MM.1S (cell line): ENCODE data around the gene GSG1L.
"Not testable (repeated sequence)": the region's sequence is repeated elsewhere in the genome, so short reads cannot be mapped to it uniquely, and the experiment has no call there.

Experiments
- DNase-seq: peaks from one replicate; pipeline ENCODE4 v3.0.0-alpha.2; 2015
- H2AFZ ChIP-seq: fragments of 300-600 bp; sonication (generic); 2 replicates; pipeline ENCODE4 v1.6.0; 2016; ENCODE audit warnings: antibody characterized with exemption, low read length
- H3F3A ChIP-seq: fragments of 300-600 bp; sonication (generic); 2 replicates; pipeline ENCODE4 v1.6.1; 2016; ENCODE audit warnings: mild to moderate bottlenecking, antibody characterized with exemption, low read length, moderate library complexity, mixed read lengths; ENCODE audit not compliant: insufficient read depth
- H3K27ac ChIP-seq: fragments of 300-600 bp; sonication (generic); 2 replicates; pipeline ENCODE4 v1.5.1; 2016; ENCODE audit warnings: mild to moderate bottlenecking, low read length
- H3K27me3 ChIP-seq: fragments of 300-600 bp; sonication (generic); replicated peaks from 2 replicates; pipeline ENCODE4 v1.6.0; 2016; ENCODE audit warnings: low read length; ENCODE audit not compliant: insufficient read depth
- H3K36me3 ChIP-seq: fragments of 300-600 bp; sonication (generic); replicated peaks from 2 replicates; pipeline ENCODE4 v1.6.1; 2016; ENCODE audit warnings: mild to moderate bottlenecking, low read length, mixed read lengths; ENCODE audit not compliant: insufficient read depth
- H3K4me1 ChIP-seq: fragments of 300-600 bp; sonication (generic); 2 replicates; pipeline ENCODE4 v1.6.1; 2016; ENCODE audit warnings: low read length, mixed read lengths
- H3K4me2 ChIP-seq: fragments of 300-600 bp; sonication (generic); 2 replicates; pipeline ENCODE4 v1.6.0; 2016; ENCODE audit warnings: low read depth, low read length
- H3K4me3 ChIP-seq: fragments of 300-600 bp; sonication (generic); 2 replicates; pipeline ENCODE4 v1.5.1; 2016; ENCODE audit warnings: low read length, mixed read lengths
- H3K79me2 ChIP-seq: fragments of 300-600 bp; sonication (generic); 2 replicates; pipeline ENCODE4 v1.6.1; 2016; ENCODE audit warnings: mixed run types, low read length, mixed read lengths
- H3K9ac ChIP-seq: fragments of 300-600 bp; sonication (generic); 2 replicates; pipeline ENCODE4 v1.6.1; 2016; ENCODE audit warnings: low read length, mixed read lengths
- H3K9me2 ChIP-seq: fragments of 300-600 bp; sonication (generic); replicated peaks from 2 replicates; pipeline ENCODE4 v1.6.1; 2016; ENCODE audit warnings: mild to moderate bottlenecking, low read length, mixed read lengths; ENCODE audit not compliant: insufficient read depth
- H3K9me3 ChIP-seq: fragments of 300-600 bp; sonication (generic); replicated peaks from 2 replicates; pipeline ENCODE4 v1.6.1; 2016; ENCODE audit warnings: mild to moderate bottlenecking, low read length, mixed read lengths; ENCODE audit not compliant: insufficient read depth
- H4K20me1 ChIP-seq: fragments of 300-600 bp; sonication (generic); 2 replicates; pipeline ENCODE4 v1.6.1; 2016; ENCODE audit warnings: mild to moderate bottlenecking, low read length, moderate library complexity, mixed read lengths; ENCODE audit not compliant: insufficient read depth
- EZH2 ChIP-seq: fragments of 300-600 bp; sonication (generic); optimal IDR thresholded peaks from 2 replicates; pipeline ENCODE3; 2017; ENCODE audit warnings: low read depth, mild to moderate bottlenecking, antibody characterized with exemption, low read length, mixed read lengths
- EZH2phosphoT487 ChIP-seq: fragments of 300-600 bp; sonication (generic); IDR thresholded peaks from 2 replicates; pipeline ENCODE4 v1.6.1; 2018; ENCODE audit warnings: antibody characterized with exemption, low read length
- TF ChIP-seq, protein P1 (sequence below): fragments of 300-600 bp; sonication (generic); IDR thresholded peaks from 2 replicates; pipeline ENCODE4 v1.5.1; 2016; ENCODE audit warnings: antibody characterized with exemption, low read length, mixed read lengths

The GSG1L gene

DNA sequence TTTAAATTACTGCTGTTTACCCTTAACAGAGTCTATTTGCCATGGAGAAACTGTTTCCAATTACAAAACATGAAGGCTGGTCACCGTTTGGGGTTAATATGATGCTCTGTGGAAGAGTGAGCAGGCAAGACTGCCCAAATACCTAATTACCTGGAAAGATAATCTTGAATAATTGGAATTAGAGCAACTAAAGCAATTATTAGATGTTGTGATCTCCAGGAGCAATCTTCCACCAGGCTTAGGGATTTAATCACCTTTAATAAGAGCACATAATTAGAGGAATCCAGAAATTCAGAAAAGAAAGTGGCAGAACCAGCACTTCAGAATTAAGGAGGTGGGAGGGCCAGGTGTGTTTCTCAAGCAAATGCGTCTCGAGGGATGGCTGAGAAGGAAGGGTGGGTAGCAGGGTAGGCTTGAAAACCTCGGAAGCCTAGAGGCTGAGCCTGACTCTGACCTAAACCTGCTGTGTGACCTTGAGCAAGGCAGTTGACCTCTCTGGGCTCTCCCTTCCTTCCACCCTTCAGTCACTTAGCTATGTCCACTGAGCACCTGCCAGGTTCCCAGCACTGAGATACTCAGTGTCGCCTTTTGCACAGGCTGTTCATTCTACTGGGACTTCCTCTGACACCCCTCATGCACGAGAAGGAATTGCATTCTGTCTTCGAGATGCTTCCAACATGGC is 113.2 kb downstream of the GSG1L start:
- Histone ChIP-seq H3K9me2 (no peaks in the 10 kb centered on the region), H3K27ac (no peak overlapping the region), H3K9me3 (no peaks in the 10 kb centered on the region), H3F3A (no peaks in the 10 kb centered on the region), H4K20me1 (no peaks in the 10 kb centered on the region), H3K9ac (no peak overlapping the region), H2AFZ (no peak overlapping the region), H3K27me3 (peaks cover 30% of the 10 kb centered on the region), H3K4me3 (no peak overlapping the region), H3K4me1 (no peaks in the 10 kb centered on the region), H3K4me2 (no peak overlapping the region), H3K79me2 (no peaks in the 10 kb centered on the region), H3K36me3 (no peaks in the 10 kb centered on the region)
- TF ChIP-seq EZH2, result no peak
- no peak for DNase-seq

DNA sequence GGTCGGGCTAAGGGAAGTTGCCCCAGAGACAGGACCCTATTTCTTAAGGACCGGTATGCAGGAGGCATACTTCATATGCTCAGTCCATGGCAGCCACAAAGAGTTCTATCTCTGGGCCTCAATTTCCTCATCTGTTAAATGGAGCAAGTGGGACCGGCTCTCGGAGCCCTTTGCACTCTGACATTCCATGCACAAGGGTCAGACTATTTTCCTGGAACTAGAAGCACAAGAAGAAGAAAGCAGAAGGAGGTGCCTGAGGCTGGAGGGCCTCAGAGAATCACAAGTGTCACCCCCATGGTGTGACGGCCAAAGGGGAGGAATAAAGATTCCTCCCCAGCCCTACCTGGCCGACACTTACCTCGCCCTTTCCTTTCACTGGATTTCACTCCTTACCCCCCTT is 115.8 kb downstream of the GSG1L start:
- Histone ChIP-seq H3K36me3 (no peaks in the 10 kb centered on the region), H4K20me1 (no peaks in the 10 kb centered on the region), H3K9me2 (no peaks in the 10 kb centered on the region), H3K27me3 (peaks cover 27% of the 10 kb centered on the region), H3F3A (no peaks in the 10 kb centered on the region), H3K9ac (no peak overlapping the region), H3K4me1 (no peaks in the 10 kb centered on the region), H3K79me2 (no peaks in the 10 kb centered on the region), H3K4me3 (no peak overlapping the region), H3K9me3 (no peaks in the 10 kb centered on the region), H2AFZ (no peak overlapping the region), H3K4me2 (no peak overlapping the region), H3K27ac (no peak overlapping the region)
- TF ChIP-seq, protein P1, sequence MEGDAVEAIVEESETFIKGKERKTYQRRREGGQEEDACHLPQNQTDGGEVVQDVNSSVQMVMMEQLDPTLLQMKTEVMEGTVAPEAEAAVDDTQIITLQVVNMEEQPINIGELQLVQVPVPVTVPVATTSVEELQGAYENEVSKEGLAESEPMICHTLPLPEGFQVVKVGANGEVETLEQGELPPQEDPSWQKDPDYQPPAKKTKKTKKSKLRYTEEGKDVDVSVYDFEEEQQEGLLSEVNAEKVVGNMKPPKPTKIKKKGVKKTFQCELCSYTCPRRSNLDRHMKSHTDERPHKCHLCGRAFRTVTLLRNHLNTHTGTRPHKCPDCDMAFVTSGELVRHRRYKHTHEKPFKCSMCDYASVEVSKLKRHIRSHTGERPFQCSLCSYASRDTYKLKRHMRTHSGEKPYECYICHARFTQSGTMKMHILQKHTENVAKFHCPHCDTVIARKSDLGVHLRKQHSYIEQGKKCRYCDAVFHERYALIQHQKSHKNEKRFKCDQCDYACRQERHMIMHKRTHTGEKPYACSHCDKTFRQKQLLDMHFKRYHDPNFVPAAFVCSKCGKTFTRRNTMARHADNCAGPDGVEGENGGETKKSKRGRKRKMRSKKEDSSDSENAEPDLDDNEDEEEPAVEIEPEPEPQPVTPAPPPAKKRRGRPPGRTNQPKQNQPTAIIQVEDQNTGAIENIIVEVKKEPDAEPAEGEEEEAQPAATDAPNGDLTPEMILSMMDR, result no peak
- TF ChIP-seq EZH2 (no peak), EZH2phosphoT487 (no peak)
- DNase-seq, result no peak

DNA sequence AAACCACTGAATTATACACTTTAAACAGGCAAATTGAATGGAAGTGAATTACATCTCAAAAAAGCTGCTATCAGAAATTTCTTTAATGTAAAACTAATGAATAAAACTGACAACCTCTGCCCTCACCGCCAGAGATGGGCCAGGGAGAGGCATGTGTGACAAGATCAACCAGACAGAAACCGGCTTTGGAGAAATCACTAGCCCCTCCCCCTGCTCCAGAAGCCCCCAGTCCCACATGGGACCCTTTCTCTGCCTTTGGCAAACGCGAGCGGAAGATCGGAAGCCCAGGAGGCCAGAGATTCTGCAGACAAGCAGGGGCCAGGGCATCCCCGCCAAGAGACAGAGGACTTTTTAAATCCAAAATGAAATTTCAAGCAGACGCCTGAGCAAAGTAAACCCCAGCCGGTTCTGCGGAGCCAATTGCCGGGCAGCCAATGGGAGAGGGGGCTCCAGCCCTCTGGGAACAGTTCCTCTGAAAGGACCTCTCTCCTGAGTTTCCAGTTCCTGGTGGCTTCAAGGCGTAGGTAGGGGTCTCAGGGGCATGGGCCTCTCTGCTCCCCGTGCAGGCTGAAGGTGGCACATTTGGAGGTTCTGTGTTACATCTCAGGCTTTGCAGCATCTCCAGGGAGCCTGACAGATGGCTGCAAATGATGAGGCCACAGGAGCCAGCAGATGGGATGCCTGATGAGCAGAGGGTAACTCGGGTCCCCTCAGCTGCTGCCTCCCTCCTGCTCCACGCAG is 118.1 kb downstream of the GSG1L start:
- Histone ChIP-seq H3K9me3 (no peaks in the 10 kb centered on the region), H4K20me1 (no peaks in the 10 kb centered on the region), H3K4me2 (no peak overlapping the region), H3K9me2 (no peaks in the 10 kb centered on the region), H3F3A (no peaks in the 10 kb centered on the region), H3K9ac (no peak overlapping the region), H3K4me1 (no peaks in the 10 kb centered on the region), H3K36me3 (no peaks in the 10 kb centered on the region), H3K27ac (no peak overlapping the region), H2AFZ (no peak overlapping the region), H3K27me3 (peaks cover 4% of the 10 kb centered on the region; the same call in 1 of the 2 replicates), H3K79me2 (no peaks in the 10 kb centered on the region), H3K4me3 (no peak overlapping the region)
- TF ChIP-seq, protein P1, result no peak
- no peak for TF ChIP-seq EZH2phosphoT487
- no peak for TF ChIP-seq EZH2
- DNase-seq, result no peak

DNA sequence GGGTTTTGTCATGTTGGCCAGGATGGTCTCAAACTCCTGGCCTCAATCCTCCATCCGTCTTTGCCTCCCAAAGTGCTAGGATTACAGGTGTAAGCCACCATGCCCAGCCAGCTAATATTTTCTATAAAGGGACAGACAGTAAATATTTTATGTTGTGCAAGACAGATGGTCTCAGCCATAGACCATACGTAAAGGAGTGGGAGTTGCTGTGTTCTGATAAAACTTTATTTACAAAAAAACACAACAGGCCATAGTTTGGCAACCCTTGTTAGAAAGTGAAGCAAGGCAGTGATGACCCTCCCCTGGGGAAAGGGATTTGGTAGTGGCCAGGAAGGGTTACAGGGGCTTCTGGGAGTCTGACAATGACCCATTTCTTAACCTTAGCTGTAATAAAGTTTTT is 119.7 kb downstream of the GSG1L start:
- Histone ChIP-seq H3K27ac (no peak overlapping the region), H3K9ac (no peak overlapping the region), H3K27me3 (no peaks in the 10 kb centered on the region; the same call in 1 of the 2 replicates), H3K36me3 (no peaks in the 10 kb centered on the region), H4K20me1 (no peaks in the 10 kb centered on the region), H3K9me3 (no peaks in the 10 kb centered on the region), H3K4me2 (no peak overlapping the region), H3K4me1 (no peaks in the 10 kb centered on the region), H3K4me3 (no peak overlapping the region), H3F3A (no peaks in the 10 kb centered on the region), H3K79me2 (no peaks in the 10 kb centered on the region), H3K9me2 (no peaks in the 10 kb centered on the region), H2AFZ (no peak overlapping the region)
- TF ChIP-seq EZH2phosphoT487 (no peak), EZH2 (no peak)
- TF ChIP-seq, protein P1, result no peak
- no peak for DNase-seq

DNA sequence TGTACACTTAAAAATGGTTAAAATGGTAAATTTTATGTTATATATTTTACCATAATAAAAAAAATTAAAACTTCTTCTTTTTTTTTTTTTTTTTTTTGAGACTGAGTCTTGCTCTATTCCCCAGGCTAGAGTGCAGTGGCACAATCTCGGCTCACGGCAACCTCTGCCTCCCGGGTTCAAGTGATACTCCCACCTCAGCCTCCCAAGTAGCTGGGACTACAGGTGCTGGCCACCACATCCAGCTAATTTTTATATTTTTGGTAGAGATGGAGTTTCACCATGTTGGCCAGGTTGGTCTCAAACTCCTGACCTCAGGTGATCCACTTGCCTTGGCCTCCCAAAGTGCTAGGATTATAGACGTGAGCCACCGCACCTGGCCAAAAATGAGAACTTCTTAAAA is 121.4 kb downstream of the GSG1L start:
- H3K9me3 ChIP-seq, H3K4me2 ChIP-seq, DNase-seq, H3K27ac ChIP-seq, H3K36me3 ChIP-seq, H3K79me2 ChIP-seq, H3K27me3 ChIP-seq, H3K9ac ChIP-seq, H2AFZ ChIP-seq, H4K20me1 ChIP-seq, H3K4me3 ChIP-seq, H3K4me1 ChIP-seq, H3K9me2 ChIP-seq, H3F3A ChIP-seq: not testable (repeated sequence)
